Cardiac muscle cell (in vitro differentiated cells and primary cell): Measurements from ENCODE around the gene LGALS4. TPM values are rescaled to one million over a fixed set of nuclear protein-coding genes. Genes with fewer than 3 reads are reported as not detected.

Experiments
- DNase-seq, 2 donors: peaks; one replicate each; pipeline versions ENCODE4 v3.0.0 to v3.0.0-alpha.2; 2010 to 2017; ENCODE audit warnings: low read depth in 1 of 2, low spot score in 1 of 2
- H3K27ac ChIP-seq: fragments of 200-600 bp; sonication (generic); 2 replicates; pipeline ENCODE4 v1.5.1; 2016
- H3K27me3 ChIP-seq: fragments of 200-600 bp; sonication (generic); 2 replicates; pipeline ENCODE4 v1.6.0; 2016; ENCODE audit warnings: control low read depth
- H3K36me3 ChIP-seq: fragments of 200-600 bp; sonication (generic); 2 replicates; pipeline ENCODE4 v1.5.1; 2016; ENCODE audit warnings: control low read depth
- H3K4me1 ChIP-seq: fragments of 200-600 bp; sonication (generic); 2 replicates; pipeline ENCODE4 v1.8.1; 2017; ENCODE audit warnings: low read depth, mild to moderate bottlenecking, mixed run types
- H3K4me3 ChIP-seq: fragments of 200-600 bp; sonication (generic); 2 replicates; pipeline ENCODE4 v1.5.1; 2016; ENCODE audit warnings: mild to moderate bottlenecking
- H3K9me3 ChIP-seq: fragments of 200-600 bp; sonication (generic); 2 replicates; pipeline ENCODE4 v1.5.1; 2017; ENCODE audit warnings: low read depth, mild to moderate bottlenecking, control low read depth
- polyA plus RNA-seq: library from polyadenylated mRNA; unstranded; fragments of >200 nt; fragmentation: Nextera tagmentation; extraction: Ambion mirVana; gene quantifications from 2 replicates; pipeline ENCODE4 v1.2.1, GENCODE V29; 2016
- total RNA-seq: library from RNA; depleted of rRNA; stranded (reverse); fragments of >200 nt; gene quantifications from 2 replicates; pipeline ENCODE4 v1.2.3, GENCODE V29; 2016
- TF ChIP-seq, protein P1 (sequence below): IDR thresholded peaks from 2 replicates; pipeline ENCODE4 v1.5.1; 2012; ENCODE audit warnings: low read depth, mild to moderate bottlenecking, low read length

LGALS4 gene
- total and polyA plus RNA-seq, 2 experiments from 2014 or later, result 0.50 to 1.0 TPM

DNA sequence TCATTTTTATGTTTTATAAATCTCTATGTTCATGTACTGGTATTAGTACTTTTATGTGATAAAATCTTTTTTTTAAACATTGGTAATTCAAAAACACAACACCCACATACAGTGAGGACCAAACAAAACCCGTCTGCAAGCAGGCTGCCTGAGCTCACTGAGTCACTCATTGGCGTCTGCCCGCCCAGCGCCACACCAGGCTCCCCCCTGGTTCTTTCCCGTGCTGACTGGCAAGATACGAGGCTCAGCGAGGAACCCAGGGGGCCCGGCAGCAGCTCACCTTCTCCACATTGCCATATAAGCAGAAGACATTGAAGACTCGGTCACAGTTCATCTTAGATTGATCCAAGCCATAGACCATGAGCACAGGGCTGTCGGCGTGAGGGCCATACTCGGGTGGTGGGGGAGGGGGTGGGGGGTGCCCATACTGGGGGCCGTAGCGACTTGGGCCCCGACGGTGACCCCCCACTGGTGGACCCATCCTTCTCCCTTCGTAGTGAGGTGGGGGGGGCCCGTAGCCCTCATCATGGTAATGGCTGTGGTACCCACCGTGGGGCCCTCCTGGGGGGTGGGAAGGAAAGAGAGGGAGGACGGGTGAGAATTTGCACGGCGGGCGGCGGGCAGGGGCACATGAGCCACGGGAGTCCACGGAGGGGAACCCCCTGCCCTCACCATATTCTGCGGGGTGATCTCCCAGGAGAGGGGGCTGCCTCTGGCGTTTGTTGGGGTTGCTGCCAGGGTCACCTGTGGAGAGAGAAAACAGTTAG, 27.3 kb upstream of the LGALS4 start:
- no peak overlapping the region for H3K4me3 ChIP-seq
- peaks cover 86% of the 10 kb centered on the region for H3K36me3 ChIP-seq
- TF ChIP-seq, protein P1, sequence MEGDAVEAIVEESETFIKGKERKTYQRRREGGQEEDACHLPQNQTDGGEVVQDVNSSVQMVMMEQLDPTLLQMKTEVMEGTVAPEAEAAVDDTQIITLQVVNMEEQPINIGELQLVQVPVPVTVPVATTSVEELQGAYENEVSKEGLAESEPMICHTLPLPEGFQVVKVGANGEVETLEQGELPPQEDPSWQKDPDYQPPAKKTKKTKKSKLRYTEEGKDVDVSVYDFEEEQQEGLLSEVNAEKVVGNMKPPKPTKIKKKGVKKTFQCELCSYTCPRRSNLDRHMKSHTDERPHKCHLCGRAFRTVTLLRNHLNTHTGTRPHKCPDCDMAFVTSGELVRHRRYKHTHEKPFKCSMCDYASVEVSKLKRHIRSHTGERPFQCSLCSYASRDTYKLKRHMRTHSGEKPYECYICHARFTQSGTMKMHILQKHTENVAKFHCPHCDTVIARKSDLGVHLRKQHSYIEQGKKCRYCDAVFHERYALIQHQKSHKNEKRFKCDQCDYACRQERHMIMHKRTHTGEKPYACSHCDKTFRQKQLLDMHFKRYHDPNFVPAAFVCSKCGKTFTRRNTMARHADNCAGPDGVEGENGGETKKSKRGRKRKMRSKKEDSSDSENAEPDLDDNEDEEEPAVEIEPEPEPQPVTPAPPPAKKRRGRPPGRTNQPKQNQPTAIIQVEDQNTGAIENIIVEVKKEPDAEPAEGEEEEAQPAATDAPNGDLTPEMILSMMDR, result no peak
- no peaks in the 10 kb centered on the region for H3K4me1 ChIP-seq
- DNase-seq, result no peak
- peak overlapping the region; percentile 59 for H3K27ac ChIP-seq
- H3K9me3 ChIP-seq, result no peaks in the 10 kb centered on the region
- H3K27me3 ChIP-seq, result no peaks in the 10 kb centered on the region

- H3K9me3 ChIP-seq, result no peaks in the 10 kb centered on the region
- TF ChIP-seq, protein P1, result no peak
- no peaks in the 10 kb centered on the region for H3K27me3 ChIP-seq
- peaks cover 78% of the 10 kb centered on the region for H3K36me3 ChIP-seq
- peak overlapping the region; percentile 49 for H3K27ac ChIP-seq
- no peak for DNase-seq
- H3K4me1 ChIP-seq, result no peaks in the 10 kb centered on the region
- H3K4me3 ChIP-seq, result no peak overlapping the region
Measured at GRCh38 chr19:38838986-38839761, 26.4 kb upstream of the LGALS4 start.

DNA sequence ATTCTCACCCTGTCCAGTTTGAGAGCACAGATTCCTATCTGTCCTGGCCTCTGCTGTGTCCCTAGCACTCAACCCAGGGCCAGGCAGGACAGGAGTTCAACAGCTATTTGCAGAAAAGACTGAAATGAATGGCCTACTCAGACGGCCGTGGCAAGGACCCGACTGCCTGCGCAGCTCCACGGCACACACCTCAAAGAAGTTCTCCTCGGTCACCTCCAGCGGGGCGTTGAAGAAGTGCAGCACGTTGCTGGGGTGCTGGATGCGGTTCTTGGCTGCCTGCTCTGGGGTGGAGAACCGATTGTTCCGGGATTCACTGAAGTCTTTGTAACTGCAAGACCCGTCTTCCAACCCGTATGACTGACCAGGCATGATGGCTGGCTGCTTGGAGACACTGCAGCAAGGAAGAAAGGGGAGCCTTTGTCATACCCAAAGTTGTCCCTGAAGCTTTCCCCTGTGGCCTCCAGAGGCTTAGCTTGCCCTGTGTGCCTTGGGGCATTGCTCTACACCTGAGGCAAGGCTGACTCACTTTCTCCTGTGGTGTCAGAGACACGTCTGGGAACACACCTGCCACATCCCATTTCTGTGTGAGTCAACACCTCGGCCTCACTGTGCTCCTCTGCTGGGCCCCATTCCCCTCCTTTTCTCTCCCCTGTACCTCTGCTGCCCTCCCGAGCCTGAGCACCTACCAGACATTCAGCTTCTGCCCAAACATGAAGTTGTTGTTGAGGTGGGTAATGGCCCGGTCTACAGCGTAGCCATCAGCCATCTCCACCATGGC, 25.7 kb upstream of the LGALS4 start:
- H3K4me1 ChIP-seq, result no peaks in the 10 kb centered on the region
- no peaks in the 10 kb centered on the region for H3K27me3 ChIP-seq
- no peaks in the 10 kb centered on the region for H3K9me3 ChIP-seq
- H3K36me3 ChIP-seq, result peaks cover 71% of the 10 kb centered on the region
- no peak overlapping the region for H3K4me3 ChIP-seq
- peak overlapping the region; percentile 61 for H3K27ac ChIP-seq
- TF ChIP-seq, protein P1, result no peak
- DNase-seq, result no peak

- peaks cover 64% of the 10 kb centered on the region for H3K36me3 ChIP-seq
- H3K27me3 ChIP-seq, result no peaks in the 10 kb centered on the region
- no peak overlapping the region for H3K4me3 ChIP-seq
- no peaks in the 10 kb centered on the region for H3K4me1 ChIP-seq
- H3K9me3 ChIP-seq, result no peaks in the 10 kb centered on the region
- H3K27ac ChIP-seq, result peak overlapping the region; percentile 61
- TF ChIP-seq, protein P1, result no peak
- DNase-seq, result no peak
Measured at GRCh38 chr19:38837656-38838121, 24.9 kb upstream of the LGALS4 start.

DNA sequence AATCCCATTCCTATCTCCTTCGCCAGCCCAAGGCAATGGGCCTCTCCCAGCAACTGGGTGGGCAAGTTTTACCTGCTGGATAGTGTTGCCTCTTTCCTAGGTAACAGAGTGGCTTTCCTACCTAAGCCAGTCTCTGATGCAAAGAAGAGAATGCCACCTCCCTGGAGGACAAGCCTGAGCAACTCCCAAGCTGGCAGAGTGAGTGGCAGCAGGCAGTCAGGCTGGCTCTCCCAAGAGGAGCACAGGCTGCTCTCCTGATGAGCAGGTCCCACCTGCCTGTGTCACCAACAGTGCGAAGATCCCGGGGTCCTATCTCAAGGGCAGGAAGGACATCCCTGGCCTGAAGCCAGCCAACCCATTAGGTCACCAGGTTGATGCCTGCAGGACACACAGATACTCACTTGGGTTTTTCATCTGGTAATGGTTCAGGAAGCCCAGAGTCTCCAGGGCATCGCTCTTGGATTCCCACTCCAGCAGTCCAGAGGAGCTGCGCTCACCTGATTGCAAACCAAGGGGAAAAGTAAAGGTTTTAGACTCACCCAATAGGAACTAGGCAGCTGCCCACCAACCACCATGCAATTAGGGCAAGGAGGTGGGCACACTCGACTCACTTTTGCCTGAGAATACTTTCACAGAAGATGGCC, 24.4 kb upstream of the LGALS4 start:
- H3K4me1 ChIP-seq, result peaks cover 3% of the 10 kb centered on the region
- no peaks in the 10 kb centered on the region for H3K9me3 ChIP-seq
- peak overlapping the region; percentile 61 for H3K27ac ChIP-seq
- TF ChIP-seq, protein P1, result no peak
- H3K36me3 ChIP-seq, result peaks cover 58% of the 10 kb centered on the region
- no peaks in the 10 kb centered on the region for H3K27me3 ChIP-seq
- no peak for DNase-seq
- H3K4me3 ChIP-seq, result no peak overlapping the region
